IMR-90 (cell line): Measurements from ENCODE around the gene FARP1. TPM values are rescaled to one million over a fixed set of nuclear protein-coding genes. Genes with fewer than 3 reads are reported as not detected.
A peak's percentile ranks its signal among the peaks of the same experiment; 100 is the strongest.

Source experiments
- ATAC-seq: fragments of 200-7000 bp; cut with Tn5 transposase; 2 replicates; pipeline ENCODE4 v1.9.1; 2020; ENCODE audit warnings: low read depth, mild to moderate bottlenecking, moderate library complexity
- BruUV-seq: library from RNA; stranded (reverse); fragments of 400-500 nt; replicated peaks from 2 replicates; lab custom pipeline; 2021; lab: Mats Ljungman, UMichigan
- CTCF ChIA-PET: fragments of 300-600 bp; formaldehyde crosslinking; extraction: SDS; loops from one replicate; lab custom pipeline; 2021; ENCODE audit warnings: antibody characterized with exemption; lab: Yijun Ruan, JAX
- POLR2A ChIA-PET: fragments of 300-600 bp; sonication (Branson Sonifier 250); formaldehyde crosslinking; loops from one replicate; lab custom pipeline; 2022; ENCODE audit warnings: antibody characterized with exemption; ENCODE audit not compliant: unreplicated experiment; lab: Charles Lee
- DNase-seq: peaks from one replicate; pipeline ENCODE4 v3.0.0; 2013
- H2AFZ ChIP-seq: replicated peaks from 2 replicates; pipeline ENCODE3; 2013; ENCODE audit warnings: low read length, mild to moderate bottlenecking; ENCODE audit not compliant: poor library complexity
- H2AK5ac ChIP-seq: 2 replicates; pipeline ENCODE4 v1.6.1; 2013; ENCODE audit warnings: low read depth, low read length, inconsistent platforms
- H2AK9ac ChIP-seq: replicated peaks from 2 replicates; pipeline ENCODE3; 2013; ENCODE audit warnings: mild to moderate bottlenecking, low read depth, low read length, moderate library complexity; ENCODE audit not compliant: poor library complexity
- H2BK120ac ChIP-seq: 2 replicates; pipeline ENCODE4 v1.6.1; 2013; ENCODE audit warnings: low read depth, low read length, inconsistent platforms
- H2BK15ac ChIP-seq: 3 replicates; pipeline ENCODE4 v1.6.1; 2013; ENCODE audit warnings: low read depth, low read length, inconsistent platforms
- H2BK20ac ChIP-seq: 2 replicates; pipeline ENCODE4 v1.6.1; 2013; ENCODE audit warnings: low read depth, mild to moderate bottlenecking, inconsistent platforms, low read length, moderate library complexity
- H2BK5ac ChIP-seq: 2 replicates; pipeline ENCODE4 v1.6.1; 2013; ENCODE audit warnings: mild to moderate bottlenecking, low read depth, low read length, inconsistent platforms; ENCODE audit not compliant: poor library complexity, severe bottlenecking
- H3K14ac ChIP-seq: replicated peaks from 2 replicates; pipeline ENCODE4 v1.6.1; 2013; ENCODE audit warnings: low read depth, low read length, inconsistent platforms
- H3K18ac ChIP-seq: 2 replicates; pipeline ENCODE4 v1.6.1; 2013; ENCODE audit warnings: low read depth, low read length, control low read depth
- H3K23ac ChIP-seq: 2 replicates; pipeline ENCODE4 v1.6.1; 2013; ENCODE audit warnings: low read depth, low read length, inconsistent platforms
- H3K27ac ChIP-seq: 2 replicates; pipeline ENCODE4 v1.5.1; 2013; ENCODE audit warnings: mild to moderate bottlenecking, control low read depth, low read length; ENCODE audit not compliant: insufficient read depth
- H3K27me3 ChIP-seq: 2 replicates; pipeline ENCODE4 v1.6.1; 2013; ENCODE audit warnings: low read length; ENCODE audit not compliant: control insufficient read depth, insufficient read depth
- H3K36me3 ChIP-seq: 2 replicates; pipeline ENCODE4 v1.6.1; 2013; ENCODE audit warnings: low read length, mixed read lengths; ENCODE audit not compliant: control insufficient read depth, insufficient read depth
- H3K4ac ChIP-seq: 2 replicates; pipeline ENCODE4 v1.6.1; 2013; ENCODE audit warnings: low read depth, low read length, inconsistent platforms
- H3K4me1 ChIP-seq: 2 replicates; pipeline ENCODE4 v1.6.1; 2013; ENCODE audit warnings: low read length, mixed read lengths; ENCODE audit not compliant: control insufficient read depth, insufficient read depth
- H3K4me2 ChIP-seq: 2 replicates; pipeline ENCODE4 v1.6.1; 2013; ENCODE audit warnings: low read depth, mild to moderate bottlenecking, control low read depth, low read length, moderate library complexity
- H3K4me3 ChIP-seq: 2 replicates; pipeline ENCODE4 v1.5.1; 2013; ENCODE audit warnings: low read depth, mild to moderate bottlenecking, control low read depth, low read length, moderate library complexity; ENCODE audit not compliant: insufficient read depth
- H3K56ac ChIP-seq: 2 replicates; pipeline ENCODE4 v1.6.1; 2013; ENCODE audit warnings: low read length, inconsistent platforms; ENCODE audit not compliant: insufficient read depth; ENCODE audit errors: extremely low read depth
- H3K79me1 ChIP-seq, 2 experiments: 2 replicates each; pipeline ENCODE4 v1.6.1; 2013; ENCODE audit warnings: low read length in 2 of 2, inconsistent platforms in 1 of 2, low read depth in 1 of 2
- H3K9ac ChIP-seq: 2 replicates; pipeline ENCODE4 v1.6.1; 2013; ENCODE audit warnings: low read depth, low read length, control low read depth
- H3K9me1 ChIP-seq: 2 replicates; pipeline ENCODE4 v1.6.1; 2013; ENCODE audit warnings: low read length, inconsistent platforms; ENCODE audit not compliant: insufficient read depth
- H3K9me3 ChIP-seq: 2 replicates; pipeline ENCODE4 v1.6.1; 2013; ENCODE audit warnings: low read length; ENCODE audit not compliant: control insufficient read depth, insufficient read depth
- H4K20me1 ChIP-seq: 2 replicates; pipeline ENCODE4 v1.6.1; 2013; ENCODE audit warnings: low read length, inconsistent platforms; ENCODE audit not compliant: insufficient read depth
- H4K5ac ChIP-seq: 2 replicates; pipeline ENCODE4 v1.6.1; 2013; ENCODE audit warnings: mild to moderate bottlenecking, low read depth, low read length, control low read depth
- H4K8ac ChIP-seq, 2 experiments: 2 replicates each; pipeline ENCODE4 v1.6.1; 2013; ENCODE audit warnings: low read depth in 2 of 2, low read length in 2 of 2, control low read depth in 1 of 2, inconsistent platforms in 1 of 2
- H4K91ac ChIP-seq: 2 replicates; pipeline ENCODE4 v1.6.1; 2013; ENCODE audit warnings: low read depth, low read length, inconsistent platforms; ENCODE audit not compliant: insufficient read depth
- BHLHE40 ChIP-seq: fragments of 150-350 bp; IDR thresholded peaks from 2 replicates; pipeline ENCODE4 v1.6.1; 2016; ENCODE audit warnings: mild to moderate bottlenecking, low read depth, low read length
- CEBPB ChIP-seq: IDR thresholded peaks from 2 replicates; pipeline ENCODE4 v1.6.1; 2012; ENCODE audit warnings: low read depth, low read length, improper control_type of control experiment
- CHD1 ChIP-seq: IDR thresholded peaks from 2 replicates; pipeline ENCODE4 v1.6.1; 2012; ENCODE audit warnings: low read depth, low read length, improper control_type of control experiment
- FOS ChIP-seq: fragments of 150-350 bp; IDR thresholded peaks from 2 replicates; pipeline ENCODE4 v1.6.1; 2016; ENCODE audit warnings: low read depth, low read length
- MAFK ChIP-seq: IDR thresholded peaks from 2 replicates; pipeline ENCODE4 v1.6.1; 2012; ENCODE audit warnings: low read depth, low read length, improper control_type of control experiment
- MAZ ChIP-seq: IDR thresholded peaks from 2 replicates; pipeline ENCODE4 v1.6.1; 2012; ENCODE audit warnings: low read depth, mild to moderate bottlenecking, low read length, improper control_type of control experiment, moderate library complexity, borderline replicate concordance
- MXI1 ChIP-seq: IDR thresholded peaks from 2 replicates; pipeline ENCODE4 v1.6.1; 2012; ENCODE audit warnings: low read depth, mild to moderate bottlenecking, low read length, moderate library complexity, borderline replicate concordance
- NFE2L2 ChIP-seq: fragments of 150-350 bp; IDR thresholded peaks from 2 replicates; pipeline ENCODE4 v1.6.1; 2016; ENCODE audit warnings: low read depth, mild to moderate bottlenecking, low read length
- POLR2A ChIP-seq: IDR thresholded peaks from 2 replicates; pipeline ENCODE4 v1.6.1; 2012; ENCODE audit warnings: mild to moderate bottlenecking, low read depth, low read length
- RAD21 ChIP-seq: IDR thresholded peaks from 2 replicates; pipeline ENCODE4 v1.6.1; 2012; ENCODE audit warnings: low read length, improper control_type of control experiment
- RCOR1 ChIP-seq: IDR thresholded peaks from 2 replicates; pipeline ENCODE4 v1.6.1; 2012; ENCODE audit warnings: mild to moderate bottlenecking, low read length, improper control_type of control experiment; ENCODE audit not compliant: insufficient replicate concordance
- RFX5 ChIP-seq: IDR thresholded peaks from 2 replicates; pipeline ENCODE4 v1.8.0; 2012; ENCODE audit warnings: low read depth, mild to moderate bottlenecking, low read length, moderate library complexity
- SMC3 ChIP-seq: fragments of 150-350 bp; IDR thresholded peaks from 2 replicates; pipeline ENCODE4 v1.6.1; 2016; ENCODE audit warnings: low read depth, mild to moderate bottlenecking, antibody characterized with exemption, low read length, moderate library complexity
- WGBS, 2 experiments: methylation state at CpG; one replicate each; pipeline versions ENCODE4 v1.1.5 to v1.1.7; 2013; ENCODE audit warnings: missing lambda C conversion rate in 2 of 2; ENCODE audit not compliant: insufficient read length in 1 of 2; ENCODE audit errors: extremely low coverage in 2 of 2; 5-methylcytosine and 5-hydroxymethylcytosine counted together
- dilution Hi-C: fragments of 300-500 bp; cut with HindIII; formaldehyde crosslinking; loops from one replicate; pipeline ENCODE4 v1.14.3; 2018; ENCODE audit warnings: low sequenced_read_pairs; ENCODE audit not compliant: unreplicated experiment
- in situ Hi-C: fragments of 300-500 bp; cut with MboI; formaldehyde crosslinking; loops from 3 replicates; pipeline ENCODE4 v1.14.3; 2019; ENCODE audit warnings: low sequenced_read_pairs, inconsistent platforms, mixed read lengths
- intact Hi-C: fragments of 100-400 bp; cut with micrococcal nuclease; formaldehyde crosslinking; loops from 2 replicates; pipeline ENCODE4 v1.10.0; 2022
- polyA plus RNA-seq, 3 experiments: library from polyadenylated mRNA; depleted of rRNA; stranded (reverse); fragments of >200 nt; gene quantifications; 2 replicates each; pipeline ENCODE4 v1.2.3, GENCODE V29; 2012; ENCODE audit warnings: low replicate concordance in 1 of 3
- total RNA-seq: library from RNA; depleted of rRNA; stranded (reverse); fragments of >200 nt; gene quantifications from 2 replicates; pipeline ENCODE4 v1.2.3, GENCODE V29; 2012
- TF ChIP-seq, protein P1 (sequence below): fragments of 150-350 bp; IDR thresholded peaks from 2 replicates; pipeline ENCODE4 v1.6.1; 2016; ENCODE audit warnings: low read depth, mild to moderate bottlenecking, low read length, moderate library complexity, borderline replicate concordance
- TF ChIP-seq, protein P2 (sequence below): conservative IDR thresholded peaks from 2 replicates; pipeline ENCODE4 v1.5.1; 2012; ENCODE audit warnings: mild to moderate bottlenecking, low read depth, low read length, improper control_type of control experiment

FARP1 gene
- total and polyA plus RNA-seq, 2 of the 4 experiments (the other 2 are of a cell fraction): 39.6 to 57.0 TPM

DNA sequence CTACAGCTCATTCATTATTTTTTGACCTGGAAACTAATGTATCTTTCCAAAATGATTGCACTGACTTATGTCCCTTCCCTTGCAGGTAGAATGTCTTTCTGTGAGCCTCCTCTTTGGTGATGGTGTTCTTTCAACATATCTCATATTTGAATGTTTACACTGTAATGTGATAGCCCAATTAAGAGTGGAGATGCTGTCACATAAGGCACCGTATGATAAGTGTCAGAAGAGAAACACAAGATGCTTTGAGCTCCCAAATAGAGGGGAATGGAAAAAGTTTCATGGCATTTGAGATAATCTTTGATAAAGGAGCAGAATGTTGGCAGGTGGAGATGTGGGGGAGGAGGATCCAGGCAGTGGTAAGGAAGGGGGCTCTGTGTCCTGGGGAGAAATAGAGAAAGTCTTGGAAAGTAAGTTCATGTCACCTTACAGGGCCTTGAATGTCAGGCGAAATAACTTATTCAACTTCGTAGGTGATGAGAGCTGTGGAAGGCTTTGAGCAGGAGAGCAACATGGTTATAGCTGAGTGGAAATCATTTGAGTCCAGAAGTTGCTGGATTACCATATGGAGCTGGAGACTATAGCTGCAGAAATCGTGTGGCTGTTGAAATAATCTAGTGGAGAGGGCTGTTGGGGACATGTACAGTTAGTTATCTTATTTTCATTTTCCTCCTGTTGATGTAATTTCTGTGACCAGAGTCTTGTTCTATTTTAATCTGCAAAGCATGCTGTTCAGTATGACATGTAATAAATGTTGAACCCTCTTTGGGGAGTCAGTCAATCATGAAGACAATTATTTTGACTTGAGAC is 44.5 kb downstream of the FARP1 start:
- Histone ChIP-seq H3K9me1 (peaks cover 24% of the 10 kb centered on the region), H4K5ac (no peak overlapping the region), H3K4ac (peak overlapping the region; percentile 45; the same call in 1 of the 2 replicates), H3K23ac (peak overlapping the region; percentile 27; the same call in 1 of the 2 replicates), H3K4me2 (no peak overlapping the region), H3K9ac (no peak overlapping the region), H3K56ac (no peak overlapping the region), H3K4me1 (peaks cover 23% of the 10 kb centered on the region), H3K18ac (no peak overlapping the region), H3K4me3 (no peak overlapping the region), H2AK5ac (peak overlapping the region; percentile 40; the same call in 1 of the 2 replicates), H4K8ac (peak overlapping the region in 1 of 2 experiments; percentile 50; a peak in 1 of 4 replicates), H2BK5ac (peak overlapping the region; percentile 33), H4K20me1 (peaks cover 45% of the 10 kb centered on the region), H2AK9ac (no peak overlapping the region), H3K27ac (no peak overlapping the region), H2BK120ac (no peak overlapping the region), H2BK20ac (no peak overlapping the region), H2BK15ac (0 out of 3 replicates have a peak overlapping the region, but pooled peaks have one; percentile 51), H3K27me3 (no peaks in the 10 kb centered on the region), H3K14ac (peak overlapping the region; percentile 72), H3K36me3 (peaks cover 2% of the 10 kb centered on the region), H2AFZ (no peak overlapping the region), H3K79me1 (peaks cover 39 to 75% of the 10 kb centered on the region in 2 experiments), H4K91ac (no peak overlapping the region; the same call in 1 of the 2 replicates), H3K9me3 (no peaks in the 10 kb centered on the region)
- ATAC-seq (no peak), DNase-seq (no peak)
- in situ Hi-C loops (no loop called here), dilution Hi-C loops (no loop called here), intact Hi-C loops (no loop called here)
- ChIA-PET CTCF (interaction anchor here (0.6 kb wide), 1 partner anchor 40 kb away, joined by 3 read pairs; no protein-coding TSS in a partner anchor), POLR2A (no interaction called here)
- WGBS, 2 experiments: 73% methylated on average over 3 of the region's 4 CpGs; no CpG with 5 or more reads in 1 of the 2 experiments
- BruUV-seq: no TSS peak
- TF ChIP-seq MXI1 (no peak), RAD21 (no peak), NFE2L2 (no peak), SMC3 (no peak), MAFK (no peak), RCOR1 (no peak), FOS (no peak), POLR2A (no peak), BHLHE40 (no peak), CHD1 (no peak), MAZ (no peak), RFX5 (no peak), CEBPB (no peak)
- TF ChIP-seq, protein P1, sequence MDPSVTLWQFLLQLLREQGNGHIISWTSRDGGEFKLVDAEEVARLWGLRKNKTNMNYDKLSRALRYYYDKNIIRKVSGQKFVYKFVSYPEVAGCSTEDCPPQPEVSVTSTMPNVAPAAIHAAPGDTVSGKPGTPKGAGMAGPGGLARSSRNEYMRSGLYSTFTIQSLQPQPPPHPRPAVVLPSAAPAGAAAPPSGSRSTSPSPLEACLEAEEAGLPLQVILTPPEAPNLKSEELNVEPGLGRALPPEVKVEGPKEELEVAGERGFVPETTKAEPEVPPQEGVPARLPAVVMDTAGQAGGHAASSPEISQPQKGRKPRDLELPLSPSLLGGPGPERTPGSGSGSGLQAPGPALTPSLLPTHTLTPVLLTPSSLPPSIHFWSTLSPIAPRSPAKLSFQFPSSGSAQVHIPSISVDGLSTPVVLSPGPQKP: no peak
- TF ChIP-seq, protein P2, sequence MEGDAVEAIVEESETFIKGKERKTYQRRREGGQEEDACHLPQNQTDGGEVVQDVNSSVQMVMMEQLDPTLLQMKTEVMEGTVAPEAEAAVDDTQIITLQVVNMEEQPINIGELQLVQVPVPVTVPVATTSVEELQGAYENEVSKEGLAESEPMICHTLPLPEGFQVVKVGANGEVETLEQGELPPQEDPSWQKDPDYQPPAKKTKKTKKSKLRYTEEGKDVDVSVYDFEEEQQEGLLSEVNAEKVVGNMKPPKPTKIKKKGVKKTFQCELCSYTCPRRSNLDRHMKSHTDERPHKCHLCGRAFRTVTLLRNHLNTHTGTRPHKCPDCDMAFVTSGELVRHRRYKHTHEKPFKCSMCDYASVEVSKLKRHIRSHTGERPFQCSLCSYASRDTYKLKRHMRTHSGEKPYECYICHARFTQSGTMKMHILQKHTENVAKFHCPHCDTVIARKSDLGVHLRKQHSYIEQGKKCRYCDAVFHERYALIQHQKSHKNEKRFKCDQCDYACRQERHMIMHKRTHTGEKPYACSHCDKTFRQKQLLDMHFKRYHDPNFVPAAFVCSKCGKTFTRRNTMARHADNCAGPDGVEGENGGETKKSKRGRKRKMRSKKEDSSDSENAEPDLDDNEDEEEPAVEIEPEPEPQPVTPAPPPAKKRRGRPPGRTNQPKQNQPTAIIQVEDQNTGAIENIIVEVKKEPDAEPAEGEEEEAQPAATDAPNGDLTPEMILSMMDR: no peak
